Effector CD4-positive, alpha-beta T cell (primary cell): Measurements from ENCODE around the gene SLC16A9. TPM values are rescaled to one million over a fixed set of nuclear protein-coding genes. Genes with fewer than 3 reads are reported as not detected.
"Not testable (repeated sequence)": the region's sequence is repeated elsewhere in the genome, so short reads cannot be mapped to it uniquely, and the experiment has no call there.

Source experiments
- DNase-seq: peaks from one replicate; pipeline ENCODE4 v3.0.0-alpha.2; 2020
- total RNA-seq: gene quantifications from one replicate; lab custom pipeline; 2026; lab: John Stamatoyannopoulos, UW

SLC16A9 gene
- total RNA-seq = not detected

- DNase-seq = no peak
These were observed at the start of gene SLC16A9 for GRCh38 chr10:59709395-59710125. SLC16A9 (minus strand) TSS chr10:59709850; CDS start chr10:59684291, 25,559 bp downstream.

- DNase-seq = no peak
These were observed 48.3 kb upstream of the SLC16A9 start for GRCh38 chr10:59757966-59758365.

GRCh38 chr10:59754951-59755350, 45.3 kb upstream of the SLC16A9 start:
- DNase-seq = no peak

- no peak for DNase-seq
These were observed 43.6 kb upstream of the SLC16A9 start, which contains the start of gene MRLN for GRCh38 chr10:59753267-59753666. MRLN (minus strand) TSS chr10:59753455.

- no peak for DNase-seq
These were observed 42.8 kb upstream of the SLC16A9 start for GRCh38 chr10:59752278-59752940.

GRCh38 chr10:59750155-59750945, 40.7 kb upstream of the SLC16A9 start:
- DNase-seq = no peak

- no peak for DNase-seq
These were observed 39.2 kb upstream of the SLC16A9 start for GRCh38 chr10:59748834-59749233.

GRCh38 chr10:59745163-59745650, 35.6 kb upstream of the SLC16A9 start:
- DNase-seq = no peak

- not testable (repeated sequence) for DNase-seq
These were observed 35.1 kb upstream of the SLC16A9 start for GRCh38 chr10:59744762-59745161.

GRCh38 chr10:59744156-59744555, 34.5 kb upstream of the SLC16A9 start:
- not testable (repeated sequence) for DNase-seq

- no peak for DNase-seq
These were observed 31.9 kb upstream of the SLC16A9 start for GRCh38 chr10:59741583-59741982.

- no peak for DNase-seq
These were observed 31.4 kb upstream of the SLC16A9 start for GRCh38 chr10:59741048-59741447.

GRCh38 chr10:59736749-59737148, 27.1 kb upstream of the SLC16A9 start:
- no peak for DNase-seq

- no peak for DNase-seq
These were observed 25.6 kb upstream of the SLC16A9 start for GRCh38 chr10:59735296-59735695.

- no peak for DNase-seq
These were observed 24.4 kb upstream of the SLC16A9 start for GRCh38 chr10:59734014-59734462.

- DNase-seq = not testable (repeated sequence)
These were observed 23.8 kb upstream of the SLC16A9 start for GRCh38 chr10:59733321-59734013.

GRCh38 chr10:59732849-59733248, 23.2 kb upstream of the SLC16A9 start:
- not testable (repeated sequence) for DNase-seq

GRCh38 chr10:59729167-59729566, 19.5 kb upstream of the SLC16A9 start:
- not testable (repeated sequence) for DNase-seq

GRCh38 chr10:59724098-59724938, 14.7 kb upstream of the SLC16A9 start:
- DNase-seq = no peak

- no peak for DNase-seq
These were observed 10.7 kb upstream of the SLC16A9 start for GRCh38 chr10:59720377-59720776.

GRCh38 chr10:59719374-59719773, 9.7 kb upstream of the SLC16A9 start:
- no peak for DNase-seq
